GM19467 (cell line): ENCODE measurements around the gene PRR7.

Experiments used
- ATAC-seq: cut with Tn5 transposase; IDR thresholded peaks from one replicate; pipeline ENCODE4 v1.9.1; 2021; ENCODE audit warnings: mild to moderate bottlenecking, moderate library complexity; ENCODE audit not compliant: unreplicated experiment

The PRR7 gene

DNA sequence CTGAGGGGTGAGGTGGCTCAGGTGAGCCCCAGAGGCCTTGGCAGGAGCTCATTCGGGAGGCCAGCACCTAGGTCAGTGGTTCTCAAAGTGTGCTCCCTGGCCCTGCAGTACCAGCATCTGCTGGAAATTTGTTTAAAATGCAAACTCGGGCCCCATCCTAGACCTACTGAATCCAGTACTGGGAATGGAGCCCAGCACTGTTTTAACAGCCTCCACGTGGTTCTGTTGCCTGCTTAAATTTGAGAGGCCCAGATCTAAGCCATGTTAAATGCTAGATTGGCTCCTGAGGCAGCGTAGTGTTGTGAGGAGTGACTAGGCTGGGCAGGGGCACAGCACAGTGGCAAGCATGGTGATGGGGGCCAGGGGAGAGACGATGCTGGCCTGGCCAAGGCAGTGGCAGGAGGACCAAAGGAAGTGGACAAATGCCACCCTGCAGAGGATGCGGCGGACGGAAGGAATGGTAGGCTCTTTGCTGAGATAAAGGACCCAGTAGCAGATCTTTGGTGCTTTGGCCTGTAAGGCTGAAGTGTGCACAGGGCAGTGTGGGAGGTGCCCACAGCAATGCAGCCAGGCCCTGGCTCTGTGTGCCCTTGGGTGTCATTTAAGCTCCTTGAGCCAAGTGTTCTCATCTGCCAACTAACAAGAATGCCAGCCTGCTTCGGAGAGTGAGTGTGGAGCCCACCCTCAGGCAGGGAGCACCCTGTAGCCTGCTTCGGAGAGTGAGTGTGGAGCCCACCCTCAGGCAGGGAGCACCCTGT, 4.2 kb downstream of the PRR7 start:
- ATAC-seq, result no peak

DNA sequence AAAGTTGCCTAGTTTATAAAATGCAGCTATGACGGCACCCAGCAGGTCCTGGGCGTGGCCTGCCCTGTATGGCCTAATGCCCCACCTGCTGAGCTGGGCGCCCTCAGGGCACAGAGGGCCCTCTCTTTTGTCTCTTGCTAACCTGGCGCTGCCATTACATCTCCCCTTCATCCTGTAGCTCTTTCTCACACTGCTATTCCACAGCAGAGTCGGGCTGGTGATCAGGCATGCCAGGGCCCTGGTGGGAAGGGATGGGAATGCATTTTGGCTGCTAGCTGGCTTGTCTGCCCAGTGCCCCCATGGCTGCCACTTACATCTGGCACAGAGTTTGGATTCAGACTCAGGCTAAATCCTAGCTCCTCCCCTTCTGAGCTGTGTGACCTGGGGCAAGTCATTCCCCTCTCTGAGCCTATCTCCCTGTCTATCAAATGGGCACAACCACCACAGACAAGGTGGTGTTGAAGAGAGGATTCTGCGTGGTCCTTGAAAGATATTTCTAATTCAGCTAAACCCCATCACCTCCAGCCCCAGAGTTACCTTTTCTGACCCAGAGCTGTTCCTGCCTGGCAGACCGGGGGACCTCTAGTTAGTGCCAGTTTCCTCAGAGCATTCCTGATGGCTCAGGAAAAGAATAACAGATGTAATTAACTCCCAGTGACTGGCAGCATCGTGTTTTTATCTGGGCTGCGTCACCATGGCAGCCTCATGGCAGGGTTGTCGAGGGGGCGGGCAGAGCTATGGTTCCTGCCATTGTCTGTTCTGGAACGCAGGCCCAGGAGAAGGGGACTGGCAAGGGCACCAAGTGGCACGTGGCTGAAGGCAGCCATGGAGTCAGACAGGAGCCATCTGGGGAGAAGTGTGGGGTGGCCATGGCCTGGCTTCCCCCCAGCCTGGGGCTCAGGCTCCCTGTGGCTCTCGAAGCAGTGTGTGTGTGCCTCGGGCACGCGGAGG, 6.3 kb downstream of the PRR7 start:
- no peak for ATAC-seq

DNA sequence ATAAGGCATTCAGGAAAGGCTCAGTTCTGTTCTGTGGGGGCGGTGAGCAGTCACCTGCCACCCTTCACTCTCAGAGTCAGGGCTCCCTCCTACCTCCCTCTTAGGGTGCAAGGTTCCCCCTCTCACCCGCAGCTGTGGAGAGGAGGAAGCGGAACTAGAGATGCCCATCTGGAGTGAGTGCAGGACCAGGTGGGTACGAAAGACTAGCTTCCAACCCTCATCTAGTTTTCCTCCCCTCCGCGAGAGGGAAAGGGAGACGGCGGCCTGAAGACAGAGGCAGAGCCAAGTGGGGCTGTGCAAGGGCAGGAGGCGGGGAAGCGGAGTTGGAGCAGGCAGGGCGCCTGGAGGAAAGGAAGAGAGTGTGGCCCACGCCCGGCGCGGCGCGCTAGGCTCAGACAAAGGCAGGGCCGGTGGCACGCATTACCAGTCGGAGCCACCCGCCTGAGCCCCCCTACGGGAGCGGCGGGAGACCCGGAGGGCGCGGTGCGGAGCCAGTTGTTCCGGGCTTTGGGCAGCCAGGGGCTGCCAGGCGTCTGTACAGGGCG, 7.3 kb downstream of the PRR7 start:
- no peak for ATAC-seq

DNA sequence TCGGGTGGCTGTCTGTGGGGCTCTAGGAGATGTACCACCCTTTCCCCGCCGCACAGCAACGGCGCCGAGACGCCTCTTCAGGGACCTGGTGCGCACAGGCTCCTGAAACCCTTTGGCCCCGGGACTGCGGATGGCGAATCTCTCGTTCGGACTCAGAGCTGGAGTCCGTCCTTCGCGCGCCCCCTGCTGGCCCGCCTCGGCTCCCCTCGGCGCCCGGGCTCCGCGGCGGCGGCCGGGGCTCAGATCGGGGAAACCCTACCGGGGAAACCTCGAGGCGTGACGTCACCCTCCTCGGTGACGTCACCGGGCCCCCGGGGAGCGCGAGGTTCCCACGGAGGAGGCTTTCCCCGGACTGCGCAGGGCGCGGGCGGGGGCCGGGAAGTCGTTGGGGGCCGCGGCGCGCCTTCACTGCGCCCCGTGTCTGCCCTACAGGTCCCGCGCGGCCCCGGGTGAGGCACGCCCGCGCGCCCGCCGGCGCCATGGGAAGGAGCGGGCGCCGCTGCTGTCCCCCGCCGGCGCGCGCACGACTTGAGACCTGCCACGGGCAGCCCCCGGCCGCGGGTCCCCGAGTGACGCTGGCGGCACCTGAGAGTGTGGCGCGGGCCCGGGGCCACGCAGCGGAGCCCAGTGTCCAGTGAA, 7.9 kb downstream of the PRR7 start:
- ATAC-seq, result peak; percentile 45

DNA sequence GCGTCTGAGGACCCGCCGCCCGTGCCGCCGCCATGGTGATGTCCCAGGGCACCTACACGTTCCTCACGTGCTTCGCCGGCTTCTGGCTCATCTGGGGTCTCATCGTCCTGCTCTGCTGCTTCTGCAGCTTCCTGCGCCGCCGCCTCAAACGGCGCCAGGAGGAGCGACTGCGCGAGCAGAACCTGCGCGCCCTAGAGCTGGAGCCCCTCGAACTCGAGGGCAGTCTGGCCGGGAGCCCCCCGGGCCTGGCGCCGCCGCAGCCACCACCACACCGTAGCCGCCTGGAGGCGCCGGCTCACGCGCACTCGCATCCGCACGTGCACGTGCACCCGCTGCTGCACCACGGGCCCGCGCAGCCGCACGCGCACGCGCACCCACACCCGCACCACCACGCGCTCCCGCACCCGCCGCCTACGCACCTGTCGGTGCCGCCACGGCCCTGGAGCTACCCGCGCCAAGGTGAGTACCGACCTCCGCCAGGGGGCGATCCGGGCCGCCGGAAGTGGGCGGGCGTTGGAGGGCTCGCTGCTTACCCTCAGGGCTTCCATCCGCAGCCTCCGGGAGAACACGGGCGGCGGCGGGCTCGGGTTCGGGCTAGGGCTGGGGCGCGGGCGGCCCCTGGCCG, 8.5 kb downstream of the PRR7 start:
- ATAC-seq, result peak; percentile 47

DNA sequence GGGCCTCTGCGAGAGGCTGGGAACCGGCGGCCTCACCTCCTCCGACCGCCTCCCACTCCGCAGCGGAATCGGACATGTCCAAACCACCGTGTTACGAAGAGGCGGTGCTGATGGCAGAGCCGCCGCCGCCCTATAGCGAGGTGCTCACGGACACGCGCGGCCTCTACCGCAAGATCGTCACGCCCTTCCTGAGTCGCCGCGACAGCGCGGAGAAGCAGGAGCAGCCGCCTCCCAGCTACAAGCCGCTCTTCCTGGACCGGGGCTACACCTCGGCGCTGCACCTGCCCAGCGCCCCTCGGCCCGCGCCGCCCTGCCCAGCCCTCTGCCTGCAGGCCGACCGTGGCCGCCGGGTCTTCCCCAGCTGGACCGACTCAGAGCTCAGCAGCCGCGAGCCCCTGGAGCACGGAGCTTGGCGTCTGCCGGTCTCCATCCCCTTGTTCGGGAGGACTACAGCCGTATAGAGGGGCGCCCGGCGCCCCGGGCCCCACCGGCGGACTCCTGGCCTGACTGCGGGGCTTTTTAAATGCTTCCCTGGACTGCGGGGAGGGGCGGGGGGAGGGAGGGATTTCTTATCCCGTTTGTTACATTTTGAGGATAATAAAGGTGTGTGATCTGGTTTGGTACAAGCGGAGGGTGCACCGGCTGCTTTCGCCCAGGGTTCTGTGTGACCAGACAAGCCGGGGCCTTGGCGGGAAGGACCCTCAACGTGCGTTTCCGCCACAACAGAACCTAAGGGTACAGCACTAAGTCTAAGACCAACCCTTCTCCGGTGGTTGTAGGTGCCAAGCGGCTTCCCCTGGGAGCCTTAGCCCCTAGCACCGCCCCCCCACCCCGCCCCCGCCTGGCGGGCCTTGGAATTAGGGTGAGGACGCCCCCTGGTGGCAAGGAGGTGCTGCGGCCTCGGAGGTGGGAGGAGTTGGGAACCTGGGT, 9.3 kb downstream of the PRR7 start:
- ATAC-seq, result peak; percentile 18

DNA sequence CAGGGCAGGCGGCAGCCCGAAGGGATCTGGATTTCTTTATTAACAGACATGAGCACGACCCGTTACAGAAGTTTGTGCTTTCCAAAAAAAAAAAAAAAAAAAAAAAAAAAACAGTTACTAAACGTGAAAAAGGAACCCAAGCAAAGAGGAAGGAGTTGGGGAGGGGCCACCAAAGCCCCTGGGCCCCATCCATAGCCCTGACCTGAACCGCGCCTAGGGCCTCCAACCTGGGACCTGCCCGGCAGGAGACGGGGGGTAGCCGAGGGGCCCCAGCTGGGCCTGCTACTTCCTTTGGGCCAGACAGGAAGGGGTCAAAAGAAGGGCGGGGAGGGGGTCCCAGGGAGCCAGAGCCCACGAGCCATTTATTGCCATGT, 10.0 kb downstream of the PRR7 start:
- ATAC-seq, result no peak

DNA sequence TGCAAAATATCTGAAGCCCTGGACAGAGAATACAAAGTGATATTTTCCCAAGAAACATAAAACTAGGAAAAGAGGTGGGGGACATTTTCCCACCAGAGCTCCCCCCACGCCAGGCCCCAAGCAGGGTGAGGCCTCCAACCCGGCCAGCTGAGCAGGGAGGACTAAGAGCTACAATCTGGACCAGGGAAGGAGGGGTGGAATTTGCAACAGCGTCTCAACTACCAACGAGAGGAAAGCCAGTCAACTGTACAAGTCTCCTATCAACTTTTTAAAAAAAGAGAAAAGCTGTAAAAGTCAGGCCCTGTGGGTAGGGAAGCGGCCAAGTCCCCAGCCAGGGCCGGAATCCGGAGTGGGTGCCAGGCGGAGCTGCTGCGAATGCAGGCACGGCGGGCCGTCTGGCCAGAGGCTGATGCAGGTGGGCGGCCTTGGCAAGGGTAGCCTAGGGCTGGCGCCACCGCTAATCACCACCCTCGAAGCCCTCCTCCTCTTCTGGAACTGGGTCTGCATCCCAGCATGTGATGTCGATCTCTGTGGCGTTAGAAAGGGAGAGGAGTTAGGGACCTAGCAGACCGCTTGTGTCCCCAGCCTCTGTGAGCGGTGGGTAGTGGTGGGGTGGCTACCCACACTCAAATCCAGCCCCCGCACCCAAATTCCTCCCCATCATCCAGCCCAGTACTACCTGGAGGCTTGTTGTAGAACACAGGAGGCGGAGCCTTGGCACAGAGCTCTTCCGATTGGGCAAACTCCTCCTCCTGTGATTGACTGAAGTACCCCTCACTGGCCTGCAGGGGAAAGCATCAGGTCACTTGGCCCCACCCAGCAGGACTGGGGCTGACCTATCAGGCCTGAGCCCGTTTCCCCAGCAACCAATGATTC, 10.6 kb downstream of the PRR7 start:
- peak; percentile 40 for ATAC-seq

DNA sequence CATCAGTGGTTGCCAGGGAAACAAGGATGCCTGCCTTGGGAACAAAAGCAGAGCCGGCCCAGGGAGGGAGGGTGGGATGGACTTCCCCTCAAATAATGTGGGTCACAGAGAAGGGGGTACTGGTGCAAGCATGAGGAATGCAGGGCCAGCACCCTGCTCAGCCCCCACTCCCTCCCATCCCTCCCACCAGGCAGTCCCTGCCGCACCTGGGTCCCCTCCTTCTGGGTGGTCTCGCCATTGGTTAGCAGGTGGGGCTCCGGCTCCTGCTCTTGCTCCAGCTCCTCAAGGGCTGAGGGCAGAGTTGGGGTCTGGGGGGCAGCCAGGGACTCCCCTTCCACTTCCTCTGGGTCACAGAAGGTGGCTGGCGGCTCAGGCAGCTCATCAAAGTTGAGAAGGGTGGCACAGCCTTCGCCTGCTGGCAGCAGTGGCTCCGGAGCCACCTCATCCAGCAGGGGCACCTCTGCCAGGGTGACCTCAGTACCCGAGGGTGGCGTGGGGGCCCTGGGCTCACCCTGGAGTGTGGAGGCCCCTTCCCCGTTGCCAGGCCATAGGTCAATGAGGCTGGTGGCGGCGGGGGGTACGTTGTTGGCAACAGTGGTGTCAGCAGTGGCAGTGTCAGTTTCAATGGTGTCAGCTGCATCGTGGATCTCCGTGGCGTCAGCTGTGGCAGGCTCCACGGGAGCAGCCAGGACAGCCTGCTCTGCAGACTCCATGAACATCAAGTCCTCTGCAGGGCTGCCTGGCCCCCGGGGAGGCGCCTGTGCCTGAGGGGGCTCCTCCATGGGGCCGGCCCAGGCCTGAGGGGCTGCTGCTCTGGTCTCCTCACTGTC, 11.5 kb downstream of the PRR7 start:
- ATAC-seq, result no peak

DNA sequence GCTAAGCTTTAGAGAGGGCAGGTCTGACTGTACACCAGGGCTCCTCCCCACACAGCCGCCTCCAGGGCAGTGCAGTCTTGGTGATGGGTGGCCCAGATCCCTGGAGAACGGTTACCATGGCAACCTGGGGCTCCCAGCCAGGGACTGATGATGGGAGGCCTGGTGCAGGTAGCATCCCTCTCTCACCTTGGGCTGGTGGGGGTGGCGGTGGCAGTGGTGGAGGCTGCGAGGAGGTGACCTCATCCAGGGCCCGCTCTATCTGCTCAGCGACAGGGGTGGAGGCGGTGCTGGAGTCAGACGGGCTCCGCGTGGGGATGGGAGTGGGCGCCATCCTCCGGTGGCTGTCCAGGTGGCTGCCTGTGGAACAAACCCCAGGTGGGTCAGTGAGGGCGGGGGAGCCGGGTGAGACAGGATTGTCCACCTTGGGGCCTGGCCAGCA, 12.3 kb downstream of the PRR7 start:
- ATAC-seq, result no peak

DNA sequence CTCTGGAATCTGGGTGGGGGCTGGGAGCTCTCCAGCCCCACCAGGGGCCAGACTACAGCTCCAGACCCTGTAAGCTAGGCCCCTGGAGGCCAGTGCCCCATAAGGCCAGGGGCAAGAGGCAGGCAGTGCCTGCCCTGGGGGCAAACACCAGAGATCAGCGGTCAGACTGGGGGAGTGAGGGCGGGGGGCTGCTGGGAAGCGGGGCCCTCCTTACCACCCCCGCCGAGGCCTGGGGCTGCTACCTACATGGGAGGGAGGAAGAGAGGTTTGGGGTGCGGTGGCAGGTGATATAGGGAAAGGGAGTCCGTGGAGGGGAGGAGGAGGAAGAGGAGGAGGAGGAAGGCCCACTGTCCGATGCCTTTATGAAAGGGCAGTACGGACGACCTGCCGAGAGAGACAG, 12.7 kb downstream of the PRR7 start:
- no peak for ATAC-seq

DNA sequence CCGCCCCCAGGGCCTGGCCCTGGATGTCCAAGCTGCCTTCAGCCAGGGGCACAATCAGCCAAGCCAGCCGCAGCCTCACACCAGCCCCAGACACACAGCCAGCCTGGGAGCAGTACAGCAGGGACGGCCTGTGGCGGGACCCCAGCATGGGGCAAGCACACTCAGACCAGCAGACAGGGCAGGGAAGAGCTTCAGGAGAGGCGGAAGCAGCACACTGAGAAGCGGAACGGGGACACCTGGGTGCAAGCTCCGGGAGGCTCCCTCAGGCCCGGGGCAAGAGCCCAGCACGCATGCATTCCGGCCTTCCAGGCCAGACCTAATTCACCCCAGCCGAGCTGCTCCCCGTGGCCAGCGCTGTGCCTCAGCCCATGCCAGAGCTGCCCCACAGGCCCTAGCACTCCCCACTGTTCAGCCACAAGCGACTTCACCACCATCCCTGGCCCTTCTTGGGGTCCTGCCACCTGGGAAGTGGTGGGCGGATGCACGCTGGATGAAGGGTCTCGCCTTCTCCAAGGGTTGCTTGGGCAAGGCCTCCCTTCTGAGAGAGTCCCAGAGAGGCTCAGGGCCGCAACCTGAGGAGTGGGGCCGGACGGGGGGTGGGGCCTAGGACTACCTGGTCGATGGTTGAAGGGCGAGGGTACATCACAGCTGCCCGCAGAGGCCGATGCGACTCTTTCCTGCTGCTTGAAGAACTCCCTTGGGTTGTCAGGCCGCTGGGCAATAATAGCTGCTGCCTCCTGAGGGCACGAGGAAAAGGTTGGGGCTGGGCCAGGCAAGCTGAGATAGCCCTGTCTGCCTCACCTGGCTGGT, 13.4 kb downstream of the PRR7 start:
- no peak for ATAC-seq

DNA sequence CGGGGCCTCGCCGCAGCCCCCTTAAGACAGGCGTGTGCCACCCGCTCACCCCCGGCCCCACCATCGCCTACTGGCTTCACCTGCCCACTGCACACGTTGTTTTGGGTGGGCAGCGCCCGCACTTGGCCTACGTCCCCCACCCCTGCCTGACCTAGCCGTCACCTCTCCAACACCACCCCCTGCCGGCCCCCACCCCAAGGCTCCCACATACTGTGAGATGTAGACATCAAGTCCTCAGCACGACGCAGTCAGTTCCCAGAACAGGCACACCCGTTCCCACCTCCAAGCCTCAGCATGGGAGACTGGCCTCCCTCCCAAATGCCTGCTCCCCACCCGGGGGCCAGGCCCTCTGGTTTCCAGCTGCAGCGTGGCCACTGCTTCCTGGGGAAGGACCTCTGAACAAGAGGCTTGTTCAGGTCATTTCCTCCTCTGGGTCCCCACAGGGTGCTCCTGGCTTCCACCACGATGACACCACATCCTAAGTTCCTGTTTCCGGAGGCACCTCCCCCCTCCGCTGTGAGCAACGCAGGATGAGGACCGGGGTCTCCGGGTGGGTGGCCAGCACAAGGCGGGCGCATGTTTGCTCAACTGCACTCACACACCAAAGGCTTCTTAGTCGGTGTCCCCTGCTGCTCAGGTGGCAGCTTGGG, 15.5 kb downstream of the PRR7 start:
- no peak for ATAC-seq

DNA sequence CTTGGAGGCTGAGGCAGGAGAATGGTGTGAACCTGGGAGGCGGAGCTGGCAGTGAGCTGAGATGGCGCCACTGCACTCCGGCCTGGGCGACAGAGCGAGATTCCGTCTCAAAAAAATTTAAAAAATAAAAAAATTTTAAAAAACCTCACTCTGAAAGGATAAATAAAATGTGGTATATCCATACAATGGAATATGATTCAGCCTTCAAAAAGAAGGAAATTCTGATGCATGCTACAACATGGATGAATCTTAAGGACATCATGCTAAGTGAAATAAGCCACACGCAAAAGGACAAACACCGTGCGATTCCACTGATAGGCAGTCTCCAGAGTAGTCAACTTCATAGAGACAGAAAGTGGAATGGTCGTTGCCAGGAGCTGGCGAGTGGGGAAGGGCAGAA, 18.4 kb downstream of the PRR7 start:
- no peak for ATAC-seq

DNA sequence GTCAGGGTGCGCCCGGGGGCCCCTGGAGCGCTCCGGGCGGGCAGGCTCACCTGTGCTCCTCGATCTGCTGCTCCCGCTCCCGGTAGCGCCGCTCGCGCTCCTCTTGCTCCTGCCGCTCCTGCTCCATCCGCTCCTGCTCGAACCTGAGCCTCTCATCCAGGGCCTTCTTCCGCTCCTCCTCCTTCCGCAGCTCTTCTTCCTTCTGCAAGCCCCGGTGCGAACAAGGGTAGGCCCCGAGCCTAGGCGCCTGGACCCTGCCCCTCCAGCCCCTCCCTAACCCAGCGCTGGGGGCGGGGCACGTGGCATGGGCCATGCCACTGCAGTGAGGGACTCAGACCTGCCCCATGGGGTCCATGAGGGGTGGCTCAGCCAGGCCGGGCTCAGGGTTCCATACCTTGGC, 20.2 kb downstream of the PRR7 start:
- no peak for ATAC-seq

DNA sequence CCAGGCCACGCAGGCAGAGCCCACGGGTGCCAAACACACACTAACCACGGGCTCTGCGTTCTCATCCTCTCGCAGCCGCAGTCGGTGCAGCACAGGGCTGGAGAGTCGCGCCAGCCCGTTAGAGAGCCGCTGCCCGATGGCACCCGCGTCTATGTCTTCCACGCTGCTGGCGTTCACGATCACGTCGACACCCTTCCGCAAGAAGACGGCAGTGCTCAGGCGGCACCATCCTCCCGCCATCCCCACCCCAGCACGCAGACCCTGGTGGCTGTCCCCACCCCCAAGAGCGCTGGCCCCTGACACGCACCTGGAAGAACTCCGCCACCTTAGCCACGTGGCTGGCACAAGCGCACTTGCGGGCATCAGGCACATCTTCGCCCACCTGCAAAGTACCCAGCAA, 20.8 kb downstream of the PRR7 start:
- no peak for ATAC-seq

DNA sequence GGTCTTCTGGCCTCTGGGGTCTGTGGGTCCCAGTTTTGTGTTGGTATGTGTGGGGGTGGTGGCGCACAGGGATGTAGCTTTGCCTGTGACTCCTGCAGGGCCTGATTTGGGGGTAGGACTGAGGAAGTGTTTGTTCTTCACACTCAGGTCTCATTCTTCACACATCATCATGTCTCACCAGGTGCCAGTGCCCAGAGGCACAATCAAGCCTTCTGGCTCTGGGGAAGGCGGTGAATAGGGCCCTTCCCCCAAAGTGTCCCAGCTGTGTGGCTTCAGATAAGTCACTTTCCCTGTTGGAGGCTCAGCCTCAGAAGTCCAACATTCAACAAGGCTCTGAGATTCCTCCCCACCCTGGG, 21.7 kb downstream of the PRR7 start:
- no peak for ATAC-seq
